Fibroblast of skin of back (primary cell): ENCODE results near the gene TNK2.
"Not testable (repeated sequence)": the region's sequence is repeated elsewhere in the genome, so short reads cannot be mapped to it uniquely, and the experiment has no call there.

Source experiments
- DNase-seq: peaks from one replicate; pipeline ENCODE4 v3.0.0-alpha.2; 2013

Gene TNK2

DNA sequence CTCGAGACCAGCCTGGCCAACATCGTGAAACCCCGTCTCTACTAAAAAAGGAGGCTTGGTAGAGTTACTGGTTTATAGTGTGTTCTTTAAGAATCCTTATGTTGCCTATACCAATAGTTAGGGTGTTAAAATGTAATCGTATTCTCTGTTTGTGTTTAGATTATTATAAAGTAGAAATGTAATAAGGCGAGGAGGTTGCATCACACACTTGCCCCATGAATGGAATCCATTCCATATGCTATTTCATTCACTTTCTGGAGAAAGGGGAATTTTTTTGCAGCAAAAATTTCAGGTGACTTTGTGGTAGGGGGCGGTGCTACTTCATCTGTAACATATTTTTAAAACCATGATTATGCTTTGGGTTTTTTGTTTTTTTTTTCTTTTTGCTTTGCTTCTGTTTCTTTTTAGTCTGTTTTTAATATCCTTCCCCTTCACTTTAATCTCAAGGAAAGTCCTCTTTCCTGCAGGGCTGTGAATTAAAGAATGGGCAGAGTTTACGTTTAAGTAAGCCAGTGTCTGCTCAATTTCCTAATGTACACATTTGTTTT, 63.6 kb downstream of the TNK2 start:
- DNase-seq: no peak

DNA sequence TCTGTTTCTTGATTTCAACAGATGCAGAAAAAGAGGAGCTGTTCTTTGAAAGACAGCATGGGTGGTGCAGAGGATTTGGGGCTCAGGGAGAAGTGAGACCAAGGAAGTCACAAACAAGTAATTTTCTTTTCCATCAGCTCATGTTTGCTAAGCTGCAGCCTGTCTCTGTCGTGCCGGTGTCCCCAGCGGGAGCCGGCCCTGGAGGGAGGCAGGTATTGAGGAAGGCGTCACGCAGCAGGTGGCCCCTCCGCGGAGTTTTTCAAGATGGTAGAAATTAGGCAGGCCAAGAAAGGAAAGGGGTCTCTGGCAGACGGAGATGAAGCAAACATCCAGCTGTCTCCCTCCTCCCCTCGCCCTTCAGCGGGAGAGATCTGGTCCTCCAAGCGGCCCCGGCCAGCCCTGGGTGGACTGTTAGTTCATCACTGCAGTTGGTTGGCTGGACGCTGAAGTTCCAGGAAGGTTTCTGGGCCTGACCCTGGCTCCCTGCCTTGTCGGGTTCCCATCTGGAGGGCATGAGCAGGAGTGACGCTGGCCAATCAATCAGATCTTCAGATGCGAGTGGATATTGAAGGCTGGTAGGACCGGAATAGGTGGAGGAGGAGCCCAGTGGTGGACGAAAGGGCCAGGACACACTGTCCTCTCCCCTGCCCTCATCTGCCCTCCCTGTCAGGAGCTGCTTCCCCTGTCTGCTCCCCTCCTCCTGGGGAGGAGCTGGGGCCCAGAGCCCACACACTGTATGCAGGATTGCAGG, 68.9 kb downstream of the TNK2 start:
- DNase-seq: no peak

DNA sequence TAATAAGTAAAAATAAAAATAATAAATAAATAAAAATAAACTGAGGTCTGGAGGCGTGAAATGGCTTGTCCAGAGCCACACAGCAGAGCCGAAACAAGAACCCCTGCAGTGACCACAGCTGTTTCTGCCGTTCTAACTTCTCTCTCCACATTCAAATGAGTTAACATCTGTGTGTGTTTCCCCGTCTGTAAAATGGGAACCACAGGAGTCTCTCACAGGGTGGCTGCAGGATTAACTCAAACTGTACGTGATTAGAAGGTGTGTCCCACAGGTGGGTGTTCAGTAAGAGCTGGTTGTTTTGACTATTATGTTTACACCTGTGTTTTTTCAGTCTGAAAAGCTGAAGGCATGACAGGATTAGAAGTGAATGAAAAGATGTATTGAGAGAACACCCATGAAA, 69.6 kb downstream of the TNK2 start:
- no peak for DNase-seq

DNA sequence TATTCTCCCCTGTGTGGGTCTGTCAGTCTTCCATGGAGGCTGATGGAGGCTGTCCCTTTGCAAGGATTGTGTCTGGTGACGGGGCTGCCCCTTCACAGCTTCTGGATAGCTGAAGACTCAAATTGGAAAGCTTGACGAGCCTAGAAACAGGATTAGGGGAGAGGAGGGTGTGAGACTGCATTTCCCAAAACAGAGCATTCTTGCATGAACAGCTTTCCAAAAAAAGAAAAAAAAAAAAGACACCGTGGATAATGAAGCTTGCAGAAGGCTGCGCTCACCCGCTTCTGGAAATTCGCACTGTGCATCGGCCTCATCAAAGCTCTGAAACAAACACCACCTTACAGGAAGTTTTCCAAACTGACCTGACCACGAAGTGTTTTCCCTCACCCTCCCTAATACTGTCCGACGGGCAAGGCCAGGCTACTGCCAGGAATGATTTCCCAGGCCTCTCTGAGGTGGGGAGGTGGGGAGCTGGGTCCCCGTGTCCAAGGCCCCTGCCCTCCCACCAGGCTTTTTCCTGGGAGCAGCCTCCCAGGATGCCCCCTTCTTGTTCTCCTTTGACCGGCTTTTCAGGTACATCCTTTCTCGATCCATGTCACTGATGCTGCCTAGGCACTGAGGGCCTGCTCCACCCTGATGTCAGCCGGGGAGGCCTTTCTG, 71.7 kb downstream of the TNK2 start:
- no peak for DNase-seq

DNA sequence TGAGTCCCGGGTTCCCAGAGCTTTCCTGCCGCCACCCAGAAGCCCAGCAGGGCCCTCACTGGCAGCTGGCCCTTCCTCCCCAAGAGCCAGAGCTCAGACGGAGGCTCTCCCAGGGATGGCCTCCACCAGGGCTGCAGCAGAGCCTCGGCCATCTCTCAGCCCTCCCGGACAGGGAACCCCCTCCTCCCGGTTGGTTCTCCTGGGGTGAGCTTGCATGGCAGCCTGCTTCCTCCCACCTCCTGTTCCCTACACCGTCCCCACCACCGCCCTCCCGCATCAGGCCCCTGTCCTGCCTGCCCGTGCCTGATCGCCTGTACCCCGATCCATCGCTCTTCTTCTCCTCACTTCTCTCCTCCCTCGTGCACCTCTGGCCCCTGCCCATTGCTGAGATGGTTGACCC, 72.6 kb downstream of the TNK2 start:
- DNase-seq: no peak

DNA sequence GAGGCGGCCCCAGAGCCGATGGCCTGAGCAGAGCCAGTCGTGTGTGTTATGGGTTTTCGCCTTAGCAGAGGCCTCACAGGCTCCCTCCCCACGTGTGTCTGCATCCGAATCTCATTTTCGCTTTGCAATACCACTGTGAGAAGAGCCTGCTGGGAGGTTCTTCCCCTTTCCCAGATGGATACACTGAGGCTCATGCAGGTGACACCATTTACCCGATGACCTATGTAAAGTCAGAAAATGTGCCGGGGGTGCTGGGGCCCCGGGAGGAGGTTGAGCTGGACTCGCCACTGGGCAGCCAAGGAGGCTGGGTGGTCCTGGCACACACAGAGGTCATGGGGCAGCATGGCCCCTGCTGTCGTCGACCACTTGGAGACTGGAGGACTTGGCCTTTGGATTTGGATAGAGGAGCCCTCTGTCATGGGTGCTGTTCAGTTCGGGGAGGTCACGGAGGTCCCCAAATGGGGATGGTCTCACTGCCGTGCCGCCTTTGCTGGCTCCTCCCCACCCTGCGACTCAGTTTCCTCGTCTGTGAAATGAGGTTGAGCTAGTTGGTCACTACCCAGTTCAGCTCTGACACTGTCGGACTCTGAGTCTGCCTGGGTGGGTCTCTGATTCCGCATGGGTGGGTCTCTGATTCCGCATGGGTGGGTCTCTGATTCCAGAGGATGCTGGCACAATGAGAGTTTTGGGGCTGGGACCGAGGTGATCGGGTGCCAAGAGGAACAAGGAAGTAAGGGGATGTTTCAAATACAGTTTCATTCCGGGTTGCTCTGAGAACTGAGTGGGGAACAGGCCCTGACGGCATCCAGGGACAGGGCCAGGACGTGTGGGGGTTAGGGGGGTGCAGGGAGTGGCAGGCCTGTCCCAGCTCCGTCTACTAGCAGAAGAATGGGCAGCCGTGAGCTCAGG, 73.4 kb downstream of the TNK2 start:
- no peak for DNase-seq

DNA sequence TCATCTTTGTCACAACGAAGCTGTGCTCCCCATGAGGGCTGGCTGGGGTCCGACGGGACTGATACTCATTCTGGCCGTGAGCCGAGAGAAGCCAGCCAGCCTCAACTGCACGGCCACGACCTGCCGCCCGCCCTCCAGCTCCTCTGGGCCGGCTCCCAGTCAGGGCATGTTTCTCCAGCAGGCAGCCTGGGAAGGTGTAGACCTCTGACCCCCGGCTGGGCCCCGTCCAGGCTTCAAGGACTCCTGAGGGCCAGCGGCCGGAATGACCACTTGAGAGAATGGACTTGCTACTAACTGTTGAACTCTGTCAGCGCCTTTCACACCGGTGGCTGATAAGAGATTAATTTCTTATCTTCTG, 78.5 kb downstream of the TNK2 start:
- DNase-seq: no peak

DNA sequence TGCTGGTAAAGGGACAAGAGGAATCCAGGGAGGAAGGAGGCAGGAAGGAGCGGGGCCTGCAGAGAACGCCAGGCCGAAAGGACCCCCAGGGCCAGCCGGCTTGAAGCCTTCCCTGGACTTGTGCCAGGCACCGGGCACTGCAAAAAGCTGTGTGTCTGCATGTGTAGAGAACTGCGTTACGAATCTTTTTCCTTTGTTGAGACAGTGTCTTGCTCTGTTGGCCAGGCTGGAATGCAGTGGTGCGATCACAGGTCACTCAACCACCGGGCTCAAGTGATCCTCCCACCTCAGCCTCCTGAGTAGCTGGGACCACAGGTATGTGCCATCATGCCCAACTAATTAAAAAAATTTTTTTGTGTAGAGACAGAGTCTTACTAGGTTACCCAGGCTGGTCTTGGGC, 79.6 kb downstream of the TNK2 start:
- no peak for DNase-seq

DNA sequence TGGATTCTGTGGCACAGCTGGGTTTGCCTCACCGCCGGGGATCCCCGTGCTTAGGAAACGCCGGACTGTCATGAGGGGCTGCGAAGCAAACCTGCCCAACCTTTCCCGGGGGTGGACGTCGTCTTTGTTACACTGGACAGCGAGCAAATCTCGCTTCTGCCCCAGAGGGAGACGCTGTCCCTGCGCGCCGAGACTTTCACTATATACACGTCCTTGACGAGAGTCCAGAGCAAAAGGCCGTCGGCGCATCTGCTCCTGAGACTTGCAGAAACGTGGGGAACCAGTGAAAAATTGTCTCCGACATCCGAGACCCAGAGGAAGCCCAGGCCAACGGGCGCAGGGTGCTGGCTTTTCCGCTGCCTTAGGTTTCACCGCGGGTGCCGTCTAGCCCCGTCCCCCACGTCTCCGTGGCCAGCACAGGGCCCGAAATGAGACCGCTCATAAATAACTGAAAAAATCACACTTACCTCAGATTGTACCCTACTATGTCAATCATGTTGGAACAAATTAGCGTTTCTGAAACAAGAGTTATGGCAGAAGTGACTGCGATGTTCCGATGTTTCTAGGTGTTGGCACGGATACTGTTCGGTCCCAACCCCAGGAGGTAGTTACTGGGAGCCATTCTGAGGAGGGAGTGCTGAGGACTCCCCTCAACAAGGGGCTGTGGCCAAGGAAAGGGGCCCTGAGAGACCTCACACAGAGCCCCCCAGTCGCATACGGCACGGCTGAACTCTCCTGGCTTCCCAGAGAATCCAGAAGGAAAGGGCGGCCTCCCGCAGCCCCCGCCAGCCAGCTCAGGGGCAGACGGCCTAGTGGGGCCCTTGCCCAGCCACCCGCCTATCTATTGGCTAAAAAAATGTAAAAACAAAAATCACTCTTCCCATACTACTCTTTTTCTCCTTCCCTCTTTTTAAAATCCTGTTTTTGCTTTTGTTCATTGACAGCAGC, 82.2 kb downstream of the TNK2 start:
- no peak for DNase-seq

DNA sequence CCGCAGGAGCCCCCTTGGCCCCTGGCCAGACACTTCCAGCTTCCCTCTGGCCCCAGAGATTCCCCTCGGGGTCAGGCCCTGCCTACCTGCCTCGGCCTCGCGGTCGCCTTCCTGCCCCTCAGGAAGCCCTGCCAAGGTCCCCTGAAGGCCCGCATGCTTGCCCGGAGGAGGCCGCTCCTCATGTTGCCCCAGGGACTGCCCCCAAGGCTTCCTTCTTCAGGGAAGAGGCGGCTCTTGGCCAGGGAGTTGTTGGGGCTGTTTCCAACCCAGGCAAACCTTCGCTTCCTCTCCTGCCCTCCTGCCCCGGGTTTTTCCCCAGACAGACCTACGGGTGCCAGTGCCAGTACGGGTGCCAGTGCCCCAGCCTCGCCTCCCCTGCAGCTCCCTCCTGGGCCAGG, 83.2 kb downstream of the TNK2 start:
- DNase-seq: no peak

DNA sequence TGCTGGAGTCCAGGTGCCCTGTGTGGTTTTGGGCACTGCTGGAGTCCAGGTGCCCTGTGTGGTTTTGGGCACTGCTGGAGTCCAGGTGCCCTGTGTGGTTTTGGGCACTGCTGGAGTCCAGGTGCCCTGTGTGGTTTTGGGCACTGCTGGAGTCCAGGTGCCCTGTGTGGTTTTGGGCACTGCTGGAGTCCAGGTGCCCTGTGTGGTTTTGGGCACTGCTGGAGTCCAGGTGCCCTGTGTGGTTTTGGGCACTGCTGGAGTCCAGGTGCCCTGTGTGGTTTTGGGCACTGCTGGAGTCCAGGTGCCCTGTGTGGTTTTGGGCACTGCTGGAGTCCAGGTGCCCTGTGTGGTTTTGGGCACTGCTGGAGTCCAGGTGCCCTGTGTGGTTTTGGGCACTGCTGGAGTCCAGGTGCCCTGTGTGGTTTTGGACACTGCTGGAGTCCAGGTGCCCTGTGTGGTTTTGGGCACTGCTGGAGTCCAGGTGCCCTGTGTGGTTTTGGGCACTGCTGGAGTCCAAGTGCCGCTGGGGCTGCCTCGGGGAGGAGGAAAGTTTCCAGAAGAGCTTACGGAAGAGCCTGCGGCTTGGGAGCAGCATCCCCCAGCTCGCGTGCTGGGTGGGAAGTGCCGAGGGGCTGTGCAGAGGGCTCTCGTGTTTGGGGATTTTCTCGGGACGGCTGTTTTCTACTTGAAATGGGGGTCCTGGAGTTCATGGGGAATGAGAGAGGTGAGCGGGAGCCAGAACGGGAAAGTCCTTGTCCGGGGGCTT, 83.7 kb downstream of the TNK2 start:
- DNase-seq: not testable (repeated sequence)

DNA sequence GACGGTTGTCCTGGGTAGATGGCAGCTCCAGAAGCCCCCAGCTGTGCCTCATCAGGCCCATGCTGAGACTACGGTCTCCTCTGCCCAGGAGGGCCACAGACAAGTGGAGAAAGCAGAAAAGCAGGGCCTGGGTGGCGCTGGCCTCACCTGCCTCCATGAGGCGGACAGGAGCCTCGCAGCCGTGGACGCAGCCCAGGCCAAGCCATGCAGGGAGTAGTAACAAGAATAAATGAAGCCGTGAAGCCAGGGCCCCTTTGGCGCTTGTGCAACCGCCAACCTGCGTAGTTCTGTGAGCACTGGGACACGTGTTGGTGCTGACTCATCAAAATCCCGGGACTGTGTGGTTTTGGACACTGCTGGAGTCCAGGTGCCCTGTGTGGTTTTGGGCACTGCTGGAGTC, 84.4 kb downstream of the TNK2 start:
- no peak for DNase-seq

DNA sequence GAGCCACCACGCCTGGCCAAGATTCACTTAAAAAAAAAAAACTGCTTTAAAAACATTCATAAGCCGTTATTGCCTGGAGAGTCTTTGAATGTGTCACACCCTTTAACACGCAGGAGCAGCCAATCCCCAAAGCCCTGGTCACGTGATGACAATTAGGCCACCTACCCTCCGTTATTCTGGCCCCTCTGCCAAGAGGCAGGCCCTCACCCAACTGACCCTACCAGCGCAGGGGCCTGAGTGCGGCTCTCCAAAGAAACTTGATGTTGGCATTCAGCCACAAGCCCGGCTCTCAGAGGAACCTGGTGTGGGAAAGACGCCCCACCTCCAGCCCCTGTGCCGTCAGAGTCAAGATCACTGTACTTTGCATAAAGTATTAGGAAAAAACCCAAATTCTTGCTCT, 85.1 kb downstream of the TNK2 start:
- DNase-seq: no peak

DNA sequence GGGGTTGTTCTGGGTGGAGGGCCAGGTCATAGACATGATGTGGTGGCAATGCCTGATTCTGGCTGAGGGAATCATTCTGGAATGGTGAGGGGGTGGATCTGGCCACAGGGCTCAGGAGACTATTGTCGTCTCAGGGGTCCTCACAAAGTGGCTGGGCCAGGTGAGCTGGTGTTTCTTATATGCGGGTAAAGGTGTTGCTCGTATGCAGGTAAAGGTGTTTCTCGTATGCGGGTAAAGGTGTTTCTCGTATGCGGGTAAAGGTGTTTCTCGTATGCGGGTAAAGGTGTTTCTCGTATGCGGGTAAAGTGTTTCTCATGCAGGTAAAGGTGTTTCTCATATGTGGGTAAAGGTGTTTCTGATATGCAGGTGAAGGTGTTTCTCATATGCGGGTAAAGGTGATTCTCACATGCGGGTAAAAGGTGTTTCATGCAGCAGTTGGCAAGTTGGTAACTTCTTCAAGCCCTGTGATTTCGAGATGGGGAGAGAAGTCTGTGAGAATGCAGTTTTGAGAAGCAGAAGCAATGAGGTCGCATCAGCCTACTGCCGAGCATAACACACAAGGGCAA, 86.1 kb downstream of the TNK2 start:
- no peak for DNase-seq

DNA sequence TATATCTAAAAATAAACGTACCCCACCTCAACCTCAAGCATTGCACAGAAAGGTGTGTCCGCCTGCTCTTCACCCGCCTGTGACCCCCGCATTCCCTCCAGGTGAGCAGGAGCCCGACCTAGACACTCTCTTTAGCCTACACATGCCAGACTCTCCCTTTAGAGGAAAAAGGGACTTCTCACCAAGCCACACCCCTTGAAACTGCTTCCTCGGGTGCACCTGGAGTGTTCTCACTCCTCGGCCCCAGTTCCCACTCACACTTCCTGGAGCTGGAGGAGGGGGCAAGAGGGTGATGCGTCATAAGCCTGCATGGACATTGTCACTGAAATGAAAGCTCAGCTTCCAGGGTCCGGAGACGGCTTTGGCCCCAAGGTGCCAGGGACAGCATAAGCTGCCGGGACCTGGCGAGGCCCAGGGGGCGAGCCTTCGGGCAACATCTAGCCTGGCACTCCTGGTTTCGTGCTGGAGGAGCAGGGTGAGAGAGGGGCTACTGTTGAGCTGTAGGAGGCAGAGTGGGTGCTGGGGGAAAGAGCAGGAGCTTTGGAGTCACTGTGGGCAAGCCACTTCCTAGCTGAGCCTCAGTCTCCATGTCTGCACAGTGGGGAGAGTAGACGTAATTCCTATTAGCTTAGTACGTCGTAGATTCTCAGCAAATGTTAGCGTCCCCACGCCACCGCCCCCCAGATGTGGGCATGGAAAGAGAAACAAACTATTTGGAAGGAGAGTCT, 86.8 kb downstream of the TNK2 start:
- DNase-seq: no peak

DNA sequence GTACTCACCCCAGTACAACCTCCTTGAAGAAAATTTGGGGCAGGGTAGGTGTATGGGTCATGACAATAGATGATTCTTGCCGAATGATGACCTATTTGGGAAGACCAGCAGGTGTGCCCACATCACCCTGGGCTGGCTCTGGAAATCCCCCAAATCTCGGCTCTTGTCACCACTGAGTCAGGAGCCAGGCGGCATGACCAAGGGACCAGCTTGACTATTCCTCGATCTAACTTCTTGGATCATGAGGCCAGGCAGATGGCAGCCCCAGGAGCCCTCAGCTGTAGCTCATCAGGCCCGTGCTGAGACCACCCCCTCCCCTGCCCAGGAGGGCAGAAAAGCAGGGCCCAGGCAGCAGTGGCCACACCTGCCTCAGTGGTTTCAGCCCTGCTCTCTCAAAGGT, 87.5 kb downstream of the TNK2 start:
- no peak for DNase-seq

DNA sequence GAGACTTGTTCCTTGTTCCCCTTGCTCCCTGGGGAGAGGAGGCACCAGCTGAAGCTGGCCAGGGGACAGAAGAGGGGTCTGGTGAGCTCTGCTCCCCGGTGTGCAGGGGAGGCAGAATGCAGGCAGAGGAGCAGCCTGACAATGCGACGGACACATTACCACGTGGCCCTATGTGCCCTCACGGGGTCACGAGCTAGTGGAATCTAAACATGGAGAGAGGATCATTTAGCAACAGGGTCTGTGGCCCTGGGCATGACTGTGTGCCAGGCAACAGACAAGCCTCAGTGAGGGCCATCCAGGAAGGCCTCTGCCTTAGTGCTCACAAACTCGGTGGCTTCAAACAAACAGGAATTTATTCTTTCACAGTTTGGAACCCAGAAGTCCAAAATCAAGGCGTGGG, 88.2 kb downstream of the TNK2 start:
- no peak for DNase-seq

DNA sequence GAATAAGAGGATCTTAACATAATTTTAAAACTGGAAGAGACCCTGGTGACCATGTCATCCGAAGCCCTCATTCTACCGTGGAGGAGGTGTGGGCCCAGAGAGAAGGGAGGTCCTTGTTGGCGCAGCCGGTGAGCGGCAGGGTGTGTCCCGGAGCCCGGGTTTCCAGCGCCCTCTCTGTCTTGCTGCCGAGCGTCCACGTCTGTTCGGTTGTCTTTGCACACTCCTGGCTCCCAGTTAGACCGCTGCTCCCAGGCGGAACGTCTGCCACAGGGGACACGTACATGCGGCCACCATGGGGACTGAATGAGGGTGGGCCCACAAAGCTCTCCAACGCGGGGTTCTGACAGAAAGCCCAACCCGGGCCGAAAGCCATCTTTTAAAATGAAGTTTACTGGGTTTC, 90.0 kb downstream of the TNK2 start:
- no peak for DNase-seq

DNA sequence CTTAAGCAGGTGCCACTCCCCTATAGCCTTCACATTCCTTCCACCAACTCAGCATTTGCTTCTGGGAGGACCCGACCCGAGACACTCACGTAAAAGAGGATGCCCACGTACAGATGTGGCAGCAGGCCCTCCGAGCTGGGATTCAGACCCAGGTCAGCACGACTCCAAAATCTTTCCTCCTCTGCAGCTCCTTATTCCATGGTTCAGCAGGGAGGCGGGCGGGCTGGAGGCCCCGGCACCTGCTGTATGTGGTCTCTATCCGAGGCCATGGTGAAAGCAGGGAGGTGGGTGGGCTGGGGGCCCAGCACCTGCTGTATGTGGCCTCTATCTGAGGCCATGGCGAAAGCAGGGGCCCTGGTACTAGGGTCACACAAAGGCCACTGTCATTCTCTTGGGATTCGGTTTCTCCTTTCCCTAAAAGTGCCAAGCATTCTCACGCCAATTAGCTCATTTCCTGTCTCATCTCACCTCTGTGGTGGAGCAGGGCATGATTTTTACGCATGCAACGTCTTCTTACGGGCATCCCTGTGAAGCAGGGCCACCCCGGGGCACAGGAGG, 90.7 kb downstream of the TNK2 start:
- DNase-seq: no peak
